K562 (cell line): Measurements from ENCODE around the gene USP10. TPM values are rescaled to one million over a fixed set of nuclear protein-coding genes. Genes with fewer than 3 reads are reported as not detected.

Source experiments
- ATAC-seq: fragments of 200-7000 bp; cut with Tn5 transposase; 3 replicates; pipeline ENCODE4 v1.9.1; 2020; ENCODE audit warnings: moderate library complexity
- BruUV-seq: library from RNA; stranded (reverse); fragments of 400-500 nt; replicated peaks from 2 replicates; lab custom pipeline; 2021; lab: Mats Ljungman, UMichigan
- CTCF ChIA-PET: fragments of 300-600 bp; formaldehyde crosslinking; extraction: SDS; loops from one replicate; lab custom pipeline; 2021; ENCODE audit warnings: low intra/inter-chr PET ratio; lab: Yijun Ruan, JAX
- POLR2A ChIA-PET: fragments of 300-600, 350-650 bp; sonication (Branson Sonifier 250); formaldehyde crosslinking; extraction: SDS; loops from one replicate; lab custom pipeline; 2021; ENCODE audit warnings: antibody characterized with exemption, inconsistent platforms; lab: Yijun Ruan, JAX
- DNase-seq, 4 experiments: peaks; one replicate each; pipeline versions ENCODE4 v3.0.0 to v3.0.0-alpha.2; 2011 to 2018; ENCODE audit warnings: low spot score in 3 of 4, mixed read lengths in 3 of 4; ENCODE audit errors: extremely low read depth in 1 of 4
- FAIRE-seq: peaks from 2 replicates; lab custom pipeline; 2011; peaks lifted over from hg19 to GRCh38; lab: Jason Lieb, UNC
- H2AFZ ChIP-seq: 2 replicates; pipeline ENCODE4 v1.6.0; 2011; ENCODE audit warnings: low read depth, low read length, control low read depth, inconsistent platforms
- H3K27ac ChIP-seq: fragments of 200-600 bp; 3 replicates; pipeline ENCODE4 v1.8.0; 2011; ENCODE audit warnings: low read depth, mild to moderate bottlenecking, control low read depth, inconsistent platforms, low read length, moderate library complexity, mixed read lengths; ENCODE audit errors: extremely low read depth
- H3K27me3 ChIP-seq, 2 experiments: fragments of 300-600 bp in 1 of 2; 2 replicates in 1 of 2; 3 replicates in 1 of 2; pipeline versions ENCODE4 v1.6.0 to v1.8.0; 2011; ENCODE audit warnings: inconsistent platforms in 2 of 2, low read length in 2 of 2, mild to moderate bottlenecking in 1 of 2, mixed read lengths in 1 of 2, moderate library complexity in 1 of 2; ENCODE audit not compliant: control insufficient read depth in 2 of 2, insufficient read depth in 2 of 2
- H3K36me3 ChIP-seq: fragments of 300-600 bp; 3 replicates; pipeline ENCODE4 v1.8.0; 2011; ENCODE audit warnings: mild to moderate bottlenecking, low read length, inconsistent platforms; ENCODE audit not compliant: control insufficient read depth, insufficient read depth
- H3K4me1 ChIP-seq, 2 experiments: fragments of 200-600 bp in 1 of 2; replicated peaks in 1 of 2; 2 replicates in 1 of 2; 3 replicates in 1 of 2; pipeline versions ENCODE4 v1.5.1 to v1.8.0; 2011; ENCODE audit warnings: inconsistent platforms in 2 of 2, low read length in 2 of 2, mild to moderate bottlenecking in 1 of 2, mixed read lengths in 1 of 2, moderate library complexity in 1 of 2; ENCODE audit not compliant: control insufficient read depth in 2 of 2, insufficient read depth in 2 of 2
- H3K4me2 ChIP-seq: 2 replicates; pipeline ENCODE4 v1.6.1; 2011; ENCODE audit warnings: low read length, control low read depth, inconsistent platforms, mixed read lengths; ENCODE audit not compliant: insufficient read depth
- H3K4me3 ChIP-seq: fragments of 200-600 bp; sonication (generic), shearing (Covaris generic); 2 replicates; pipeline ENCODE4 v1.5.1; 2016; ENCODE audit warnings: control low read depth, inconsistent platforms
- H3K79me2 ChIP-seq: fragments of 200-600 bp; 3 replicates; pipeline ENCODE4 v1.8.0; 2011; ENCODE audit warnings: low read length, inconsistent platforms; ENCODE audit not compliant: control insufficient read depth, insufficient read depth
- H3K9ac ChIP-seq, 2 experiments: 2 replicates each; pipeline versions ENCODE4 v1.6.0 to v1.6.1; 2011; ENCODE audit warnings: low read depth in 2 of 2, low read length in 2 of 2, control low read depth in 1 of 2, inconsistent platforms in 1 of 2, mild to moderate bottlenecking in 1 of 2, mixed read lengths in 1 of 2; ENCODE audit not compliant: insufficient read depth in 1 of 2
- H3K9me1 ChIP-seq: one replicate; pipeline ENCODE4 v1.6.0; 2011; ENCODE audit warnings: inconsistent platforms, mild to moderate bottlenecking, low read length, moderate library complexity; ENCODE audit not compliant: control insufficient read depth, insufficient read depth
- H3K9me3 ChIP-seq: replicated peaks from 2 replicates; pipeline ENCODE4 v1.5.1; 2011; ENCODE audit warnings: low read depth, low read length, inconsistent platforms; ENCODE audit not compliant: control insufficient read depth, insufficient read depth
- H4K20me1 ChIP-seq: replicated peaks from 2 replicates; pipeline ENCODE4 v1.6.1; 2011; ENCODE audit warnings: low read length, inconsistent platforms, mixed read lengths; ENCODE audit not compliant: control insufficient read depth, insufficient read depth
- CEBPG ChIP-seq, 3 experiments: fragments of 200-800 bp in 1 of 3; sonication (Bioruptor generic) in 1 of 3; sonication (generic) in 1 of 3; formaldehyde crosslinking in 1 of 3; IDR thresholded peaks in 2 of 3; conservative IDR thresholded peaks in 1 of 3; 2 replicates each; pipeline versions ENCODE4 v1.6.1 to v1.8.0; 2016 to 2022; ENCODE audit warnings: missing compliant biosample characterization in 2 of 3, missing genetic modification characterization in 2 of 3, mild to moderate bottlenecking in 1 of 3, missing genetic modification reagents in 1 of 3
- EZH2 ChIP-seq: IDR thresholded peaks from 2 replicates; pipeline ENCODE4 v1.6.1; 2012; ENCODE audit warnings: low read depth, mild to moderate bottlenecking, inconsistent platforms, low read length, borderline replicate concordance
- FUS ChIP-seq: fragments of 200-400 bp; formaldehyde crosslinking; optimal IDR thresholded peaks from 2 replicates; pipeline ENCODE3; 2017; ENCODE audit warnings: low read depth, low read length
- NR4A1 ChIP-seq, 2 experiments: fragments of 250-450 bp in 1 of 2; fragments of 450-650 bp in 1 of 2; sonication (Bioruptor Pico) in 1 of 2; IDR thresholded peaks; 2 replicates each; pipeline versions ENCODE4 v1.4.0 to v1.6.1; 2016 to 2020; ENCODE audit warnings: mild to moderate bottlenecking in 2 of 2, missing compliant biosample characterization in 1 of 2, missing genetic modification characterization in 1 of 2, moderate library complexity in 1 of 2
- RBM39 ChIP-seq: fragments of 200-400 bp; formaldehyde crosslinking; optimal IDR thresholded peaks from 2 replicates; pipeline ENCODE3; 2018; ENCODE audit warnings: low read depth, low read length
- SIN3B ChIP-seq: fragments of 450-650 bp; IDR thresholded peaks from 2 replicates; pipeline ENCODE4 v1.6.1; 2017; ENCODE audit warnings: low read depth, mild to moderate bottlenecking, moderate library complexity
- TFAP4 ChIP-seq: sonication (generic); formaldehyde crosslinking; IDR thresholded peaks from 2 replicates; pipeline ENCODE4 v1.8.0; 2022; ENCODE audit warnings: missing genetic modification reagents, mild to moderate bottlenecking, moderate library complexity, borderline replicate concordance
- TRIM25 ChIP-seq: fragments of 450-650 bp; IDR thresholded peaks from 2 replicates; pipeline ENCODE4 v1.7.0; 2016; ENCODE audit warnings: borderline replicate concordance
- ZBTB11 ChIP-seq, 3 experiments: fragments of 200-800 bp in 1 of 3; fragments of 250-450 bp in 1 of 3; fragments of 450-650 bp in 1 of 3; sonication (Bioruptor Pico) in 1 of 3; sonication (Bioruptor generic) in 1 of 3; formaldehyde crosslinking in 1 of 3; IDR thresholded peaks; 2 replicates each; pipeline versions ENCODE4 v1.6.1 to v1.8.0; 2016 to 2022; ENCODE audit warnings: mild to moderate bottlenecking in 2 of 3, missing genetic modification characterization in 2 of 3, missing compliant biosample characterization in 1 of 3, moderate library complexity in 1 of 3
- ZFP1 ChIP-seq: fragments of 450-650 bp; formaldehyde crosslinking; IDR thresholded peaks from 2 replicates; pipeline ENCODE4 v1.4.0; 2020; ENCODE audit warnings: mild to moderate bottlenecking, mixed read lengths
- WGBS: fragments of 100-300 bp; shearing (Covaris generic); methylation state at CpG from one replicate; pipeline ENCODE4 v1.1.6; 2016; ENCODE audit warnings: low coverage, mixed read lengths; ENCODE audit not compliant: insufficient coverage; ENCODE audit errors: missing lambda C conversion rate; 5-methylcytosine and 5-hydroxymethylcytosine counted together
- in situ Hi-C: fragments of 300-500 bp; cut with MboI; formaldehyde crosslinking; loops from 4 replicates; pipeline ENCODE4 v1.15.0; 2018; ENCODE audit warnings: inconsistent platforms, mixed read lengths
- intact Hi-C: fragments of 100-400 bp; cut with micrococcal nuclease; formaldehyde crosslinking; loops from 2 replicates; pipeline ENCODE4 v1.14.2; 2022
- polyA plus RNA-seq, 8 experiments: library from polyadenylated mRNA; depleted of rRNA in 4 of 8; stranded (reverse) in 5 of 8; unstranded in 3 of 8; fragments of >200 nt; fragmentation: Nextera tagmentation in 2 of 8; fragmentation: Illumina TruSeq in 1 of 8; extraction: Ambion mirVana in 2 of 8; extraction: Trizol in 1 of 8; gene quantifications; 2 replicates each; pipeline versions ENCODE4 v1.2.1 to v1.2.3, GENCODE V29; 2011 to 2014; ENCODE audit warnings: inconsistent platforms in 1 of 8, missing spikeins in 1 of 8
- total RNA-seq, 7 experiments: library from RNA; depleted of rRNA in 6 of 7; stranded (reverse); fragments of >200 nt in 6 of 7; fragmentation: Illumina TruSeq in 2 of 7; extraction: Trizol in 2 of 7; gene quantifications; 2 replicates each; pipeline versions ENCODE4 v1.2.1 to v1.2.3, GENCODE V29; 2011 to 2021; ENCODE audit warnings: low replicate concordance in 1 of 7

Gene USP10
- total and polyA plus RNA-seq, 9 of the 15 experiments (the other 6 are each of a cell fraction or from before 2014, with no cell fraction given), result 61.7 to 197 (median 116) TPM

GRCh38 chr16:84692451-84693214, 7.2 kb upstream of the USP10 start:
- no peaks in the 10 kb centered on the region for H3K79me2 ChIP-seq
- ChIA-PET CTCF (interaction anchor here (0.6 kb wide), 1 partner anchor 508 kb away, joined by 3 read pairs; no protein-coding TSS in a partner anchor), POLR2A (interaction anchor here (1.2 kb wide), 1 partner anchor 8 kb away, joined by 4 read pairs; no protein-coding TSS in a partner anchor)
- H2AFZ ChIP-seq, result peak overlapping the region; percentile 89
- BruUV-seq, result no TSS peak
- intact Hi-C loops, result no loop called here
- H4K20me1 ChIP-seq, result no peaks in the 10 kb centered on the region
- H3K4me3 ChIP-seq, result no peak overlapping the region
- in situ Hi-C loops, result no loop called here
- H3K27me3 ChIP-seq, result no peaks in the 10 kb centered on the region; a peak in 1 of 5 replicates
- peak overlapping the region; percentile 13 for H3K4me2 ChIP-seq
- ATAC-seq (no peak; the same call in 2 of the 3 replicates), DNase-seq (no peak), FAIRE-seq (peak; percentile 61)
- H3K9me3 ChIP-seq, result 0 out of 2 replicates have a peak, but pooled peaks cover 2% of the 10 kb centered on the region
- WGBS, result 21% methylated on average over 6 of the region's 6 CpGs
- H3K9me1 ChIP-seq, result no peaks in the 10 kb centered on the region
- no peaks in the 10 kb centered on the region for H3K36me3 ChIP-seq
- no peak overlapping the region for H3K9ac ChIP-seq
- H3K27ac ChIP-seq, result peak overlapping the region; percentile 31; the same call in 1 of the 3 replicates
- peaks cover 0 to 10% of the 10 kb centered on the region in 2 experiments; a peak in 3 of 5 replicates for H3K4me1 ChIP-seq
- TF ChIP-seq NR4A1 (CRISPR knock-in tag; IDR thresholded peaks at IDR 0.05) (no peak), NR4A1 (tag; IDR thresholded peaks at IDR 0.05) (no peak), FUS (no peak), SIN3B (no peak), RBM39 (no peak), TRIM25 (no peak), EZH2 (no peak), TFAP4 (CRISPR knock-in tag) (no peak), ZBTB11 (CRISPR knock-in tag; IDR thresholded peaks at IDR 0.05) (0 out of 6 replicates have a peak, but pooled peaks of 1 of the 3 experiments have one; percentile 4), CEBPG (CRISPR knock-in tag; IDR thresholded peaks at IDR 0.05) (peak; percentile 54; the same call in 1 of the 2 replicates), CEBPG (tag; conservative IDR thresholded peaks at IDR 0.05 in 1 of 2, IDR thresholded peaks at IDR 0.05 in 1 of 2) (peak in 1 of 2 experiments; percentile 37; a peak in 1 of 4 replicates), ZFP1 (CRISPR knock-in tag) (no peak)
